Suppressor macrophage treated with lipopolysaccharide for 4 hours (primary cell): ENCODE measurements around the gene VRK2.
"Not testable (repeated sequence)": the region's sequence is repeated elsewhere in the genome, so short reads cannot be mapped to it uniquely, and the experiment has no call there.

Experiments
- DNase-seq: peaks from one replicate; pipeline ENCODE4 v3.0.0-alpha.2; 2020

Gene VRK2

DNA sequence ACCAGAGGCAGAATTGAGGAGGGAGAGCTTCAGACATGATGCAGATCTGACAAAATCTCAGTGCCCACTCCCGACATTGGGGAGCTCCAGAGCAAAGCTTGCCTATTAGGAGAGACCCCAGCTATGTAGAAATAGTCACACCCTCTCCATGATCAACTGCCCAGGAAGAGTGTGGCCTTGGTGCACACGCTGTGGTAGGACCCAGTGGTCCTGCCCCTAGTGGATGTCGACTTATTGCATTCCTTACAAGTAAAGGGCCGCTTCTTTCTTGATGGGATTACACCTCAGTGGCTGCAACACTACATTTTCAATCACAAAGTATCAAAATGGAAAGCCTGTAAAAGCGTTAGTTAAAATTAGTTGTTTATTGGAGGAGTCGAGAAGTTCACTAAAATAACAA, 64.2 kb downstream of the VRK2 start:
- no peak for DNase-seq

DNA sequence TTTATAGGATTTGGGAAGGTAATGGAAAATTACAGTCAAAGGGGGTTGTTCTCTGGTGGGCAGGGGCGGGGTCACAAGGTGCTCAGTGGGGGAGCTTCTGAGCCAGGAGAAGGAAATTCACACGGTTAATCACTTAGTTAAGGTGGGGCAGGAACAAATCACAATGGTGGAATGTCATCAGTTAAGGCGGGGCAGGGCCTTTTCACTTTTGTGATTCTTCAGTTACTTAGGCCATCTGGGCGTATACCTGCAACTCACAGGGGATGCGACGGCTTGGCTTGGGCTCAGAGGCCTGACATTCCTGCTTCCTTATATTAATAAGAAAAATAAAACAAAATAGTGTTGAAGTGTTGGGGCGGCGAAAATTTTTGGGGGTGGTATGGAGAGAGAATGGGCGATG, 67.0 kb downstream of the VRK2 start:
- not testable (repeated sequence) for DNase-seq

DNA sequence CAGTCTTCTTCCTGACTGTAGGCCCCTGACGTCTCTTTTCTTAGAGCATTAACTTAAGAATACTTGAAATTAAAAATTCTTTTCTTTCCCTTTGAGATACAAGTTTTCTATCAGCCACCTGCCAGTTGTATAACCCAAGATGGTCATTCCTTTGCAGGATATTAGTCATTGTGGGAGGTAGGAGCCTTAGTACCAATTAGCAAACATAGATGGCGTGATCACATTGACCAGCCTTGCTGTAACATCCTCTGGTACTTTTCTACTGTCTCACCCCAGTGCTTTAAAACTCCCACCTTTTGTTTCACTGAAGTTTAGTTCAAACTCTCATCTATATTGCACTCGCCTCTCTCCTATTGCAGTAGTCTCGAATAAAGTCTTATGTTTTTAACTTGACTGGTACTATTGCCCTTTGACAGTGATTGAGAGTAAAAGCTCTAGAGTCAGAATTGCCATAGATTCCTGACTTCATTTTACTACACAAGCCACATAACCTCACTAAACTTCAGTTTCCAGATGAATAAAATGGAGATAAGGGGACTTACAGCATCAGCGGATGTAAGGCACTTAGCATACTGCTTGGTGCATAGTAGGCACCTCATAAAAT, 74.1 kb downstream of the VRK2 start:
- DNase-seq, result no peak

DNA sequence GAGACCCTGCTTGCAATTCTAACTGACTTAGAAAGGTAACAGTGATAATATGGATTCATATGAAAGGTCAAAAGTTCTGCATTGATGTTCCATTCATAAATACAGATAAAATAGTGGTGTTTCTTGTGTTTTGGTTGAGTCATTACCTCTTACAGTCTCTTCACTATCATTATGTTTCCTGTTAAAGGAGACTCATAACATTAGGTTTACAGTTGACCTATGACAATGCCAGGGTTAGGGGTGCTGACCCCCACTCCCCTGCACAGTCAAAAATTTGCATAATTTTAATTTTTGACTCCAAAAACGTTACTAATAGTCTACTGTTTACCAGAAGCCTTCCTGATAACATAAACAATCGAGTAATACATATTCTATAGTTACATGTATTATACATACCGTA, 75.4 kb downstream of the VRK2 start:
- no peak for DNase-seq

DNA sequence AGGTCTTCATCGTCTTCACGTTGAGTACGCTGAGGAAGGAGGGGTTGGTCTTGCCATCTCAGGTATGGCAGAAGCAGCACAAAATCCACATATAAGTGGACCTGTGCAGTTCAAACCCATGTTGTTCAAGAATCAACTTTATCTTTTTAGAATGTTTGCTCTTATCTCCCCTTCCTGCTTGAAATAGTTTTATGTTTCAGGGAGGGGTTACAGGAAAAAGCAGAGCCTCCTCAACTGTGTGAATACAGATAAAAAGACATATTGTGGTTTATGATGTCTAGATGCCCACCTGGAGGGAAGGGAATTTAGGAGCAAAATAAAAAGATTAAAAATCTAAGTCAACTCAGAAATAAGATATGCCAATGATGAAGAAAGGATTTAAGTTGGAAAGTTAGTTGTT, 75.9 kb downstream of the VRK2 start:
- DNase-seq, result no peak

DNA sequence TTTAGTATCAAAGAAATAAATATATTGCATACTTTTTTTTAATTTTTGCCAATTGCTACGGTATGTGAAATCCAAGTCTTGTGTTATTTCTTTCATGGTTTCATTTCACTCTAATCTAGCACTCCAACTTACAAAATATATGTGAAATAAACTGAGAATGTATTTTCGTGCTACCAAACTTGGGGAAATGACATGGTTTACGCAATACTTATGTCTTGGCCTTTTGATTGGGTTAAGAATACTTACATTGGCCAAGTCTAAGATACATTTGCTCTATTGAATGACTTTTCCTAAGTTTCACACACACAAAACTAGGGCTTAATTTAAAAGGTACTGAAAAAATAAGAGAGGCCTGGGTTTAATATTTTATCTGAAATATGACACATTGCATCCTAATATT, 80.5 kb downstream of the VRK2 start:
- DNase-seq, result peak; percentile 30

DNA sequence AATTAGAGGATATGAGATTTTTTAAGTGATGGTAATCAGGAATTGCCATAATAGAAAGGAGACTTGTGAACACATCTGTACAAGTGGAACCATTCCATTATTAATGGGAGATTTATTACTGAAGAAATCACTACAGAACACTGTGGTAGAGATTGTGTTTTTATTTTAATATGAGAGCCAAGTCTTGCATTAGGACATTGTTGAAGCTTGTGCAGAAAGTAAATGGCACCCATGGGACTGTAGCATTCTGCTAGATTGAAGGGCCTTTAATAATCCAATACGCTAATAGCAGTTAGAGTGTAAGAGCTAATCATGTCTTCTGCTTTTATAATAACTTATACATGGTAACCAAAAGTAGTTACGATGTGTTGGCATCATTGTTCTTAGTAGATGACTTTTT, 83.6 kb downstream of the VRK2 start:
- no peak for DNase-seq

DNA sequence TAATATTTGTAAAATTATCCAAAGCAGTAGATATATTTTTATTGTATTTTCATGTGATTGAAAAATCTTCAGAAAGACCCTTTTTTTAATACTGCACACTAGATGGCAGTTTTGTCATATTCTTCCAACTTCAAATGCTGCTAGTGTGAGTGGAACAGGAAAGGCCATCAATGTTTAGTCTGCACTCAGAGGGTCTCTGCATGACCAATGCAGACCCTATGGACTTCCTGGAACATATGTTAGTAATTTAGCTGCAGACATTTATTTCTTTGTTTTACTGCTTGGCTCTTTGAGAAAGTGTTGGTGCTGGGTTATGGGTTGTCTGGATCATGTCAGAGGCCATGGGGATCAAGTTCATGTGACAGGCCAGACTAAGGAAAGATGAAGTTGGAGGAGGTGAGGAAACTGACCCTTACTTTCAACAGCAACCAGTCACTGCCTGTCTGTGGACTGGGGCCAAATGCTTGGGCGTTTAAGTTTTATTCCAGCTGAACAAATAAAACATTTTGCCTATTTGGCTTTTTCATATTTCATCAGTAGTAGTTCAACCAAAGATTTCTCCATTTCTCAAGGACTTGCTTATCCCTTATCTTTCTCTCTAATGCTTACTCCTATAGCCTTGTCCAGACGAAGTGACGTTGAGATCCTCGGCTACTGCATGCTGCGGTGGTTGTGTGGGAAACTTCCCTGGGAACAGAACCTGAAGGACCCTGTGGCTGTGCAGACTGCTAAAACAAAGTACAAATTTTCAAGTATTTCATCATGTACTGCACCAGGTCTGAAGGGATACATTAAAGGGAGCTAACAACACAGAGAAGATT, 84.8 kb downstream of the VRK2 start:
- no peak for DNase-seq

DNA sequence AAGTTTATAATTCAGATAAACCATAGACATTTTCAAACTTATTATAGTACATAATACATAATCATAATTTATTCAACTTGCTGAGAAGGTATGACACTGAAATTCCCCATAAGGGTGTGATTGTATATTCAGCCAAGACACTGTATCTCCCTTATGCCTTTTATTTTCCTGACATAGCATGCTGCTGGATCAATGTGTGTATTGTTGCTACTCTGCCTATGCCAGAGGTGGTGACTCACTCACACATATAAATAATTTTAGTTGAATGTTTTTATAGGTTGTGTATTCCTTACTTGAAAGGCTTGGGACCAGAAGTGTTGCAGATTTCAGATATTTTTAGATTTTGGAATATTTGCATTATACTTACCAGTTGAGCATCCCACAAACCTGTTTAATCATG, 86.8 kb downstream of the VRK2 start:
- DNase-seq, result no peak

DNA sequence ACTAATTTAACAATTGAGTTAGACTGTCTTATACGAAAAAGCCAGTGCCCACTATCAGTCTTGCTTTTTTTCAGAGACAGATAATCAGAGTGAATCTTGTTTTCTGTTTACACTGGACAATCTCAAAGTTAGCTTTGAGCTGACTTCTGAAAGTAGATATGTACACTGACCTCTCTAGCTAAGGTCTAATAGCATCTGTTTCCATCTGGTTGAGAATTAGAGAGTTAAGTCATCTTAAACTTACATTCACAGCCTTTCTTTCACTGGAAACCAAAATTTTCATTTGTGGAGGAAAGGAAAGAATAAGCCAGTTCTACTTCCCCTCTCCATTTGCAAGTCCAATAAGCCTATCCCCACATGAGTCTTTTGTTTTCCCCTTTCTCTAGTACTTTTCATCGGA, 89.3 kb downstream of the VRK2 start:
- no peak for DNase-seq

DNA sequence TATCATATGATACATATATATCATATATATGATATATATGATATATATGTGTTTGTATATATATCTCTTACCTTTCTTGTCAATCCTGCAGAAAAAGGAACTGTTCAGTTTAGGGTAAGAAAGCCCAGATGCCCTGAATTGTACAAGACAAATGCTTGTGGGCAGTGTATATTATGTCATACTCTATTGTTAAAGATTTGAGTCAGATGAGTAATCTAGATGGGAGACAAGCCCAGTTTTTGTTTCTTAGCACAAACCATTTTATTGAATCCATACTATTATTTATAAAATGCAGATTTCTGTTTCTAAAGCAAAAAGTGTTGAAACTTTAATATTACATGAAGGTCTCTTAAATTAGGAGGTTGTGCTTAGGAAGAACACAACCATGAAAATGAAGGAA, 90.6 kb downstream of the VRK2 start:
- DNase-seq, result peak; percentile 65

DNA sequence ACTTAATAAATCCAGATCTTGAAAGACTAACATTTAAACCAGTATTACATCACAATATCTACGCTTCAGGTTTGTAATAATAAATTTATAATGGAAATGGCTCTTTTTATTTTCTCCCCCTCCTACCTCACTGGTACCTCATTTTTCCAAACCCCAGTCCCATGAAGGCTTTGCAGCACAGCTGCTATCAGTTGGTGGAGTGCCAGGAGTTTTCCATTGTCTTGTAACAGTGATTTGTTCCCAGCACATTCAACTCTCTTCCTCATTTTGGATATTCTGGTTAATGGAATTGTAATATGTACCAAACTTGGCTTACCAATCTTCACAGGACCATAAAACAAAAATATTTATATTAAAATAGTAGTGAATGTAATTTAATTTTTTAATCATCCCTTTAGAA, 91.2 kb downstream of the VRK2 start:
- no peak for DNase-seq

DNA sequence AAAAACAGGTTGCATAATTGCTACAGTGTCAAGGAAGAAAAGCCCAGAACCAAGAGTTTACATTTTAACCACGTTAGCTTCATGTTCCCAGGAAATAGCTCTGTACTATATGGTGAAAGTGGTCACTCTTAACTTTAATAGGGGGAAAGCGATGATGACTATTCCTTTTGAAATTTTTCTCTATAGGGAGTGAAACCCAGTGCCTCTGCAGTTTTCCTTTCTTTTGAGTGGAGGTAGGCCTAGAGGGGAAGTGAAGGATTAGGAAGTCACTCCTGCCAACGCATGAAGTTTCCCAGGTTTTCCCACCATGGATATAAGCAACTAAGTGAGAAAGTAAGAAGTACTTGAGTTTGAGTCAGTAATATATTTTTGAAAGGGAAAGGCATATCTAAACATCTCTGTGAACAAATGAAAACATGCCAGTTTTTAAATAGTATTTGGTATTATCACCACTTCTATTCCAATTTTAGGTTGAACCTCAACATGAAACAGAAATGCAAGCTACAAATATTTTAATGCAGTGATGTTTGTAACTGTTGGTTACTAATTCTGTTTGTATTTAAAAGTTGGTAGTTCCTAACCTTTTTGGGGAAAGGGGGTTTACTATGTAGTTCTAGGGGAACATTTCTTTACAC, 91.9 kb downstream of the VRK2 start:
- no peak for DNase-seq

DNA sequence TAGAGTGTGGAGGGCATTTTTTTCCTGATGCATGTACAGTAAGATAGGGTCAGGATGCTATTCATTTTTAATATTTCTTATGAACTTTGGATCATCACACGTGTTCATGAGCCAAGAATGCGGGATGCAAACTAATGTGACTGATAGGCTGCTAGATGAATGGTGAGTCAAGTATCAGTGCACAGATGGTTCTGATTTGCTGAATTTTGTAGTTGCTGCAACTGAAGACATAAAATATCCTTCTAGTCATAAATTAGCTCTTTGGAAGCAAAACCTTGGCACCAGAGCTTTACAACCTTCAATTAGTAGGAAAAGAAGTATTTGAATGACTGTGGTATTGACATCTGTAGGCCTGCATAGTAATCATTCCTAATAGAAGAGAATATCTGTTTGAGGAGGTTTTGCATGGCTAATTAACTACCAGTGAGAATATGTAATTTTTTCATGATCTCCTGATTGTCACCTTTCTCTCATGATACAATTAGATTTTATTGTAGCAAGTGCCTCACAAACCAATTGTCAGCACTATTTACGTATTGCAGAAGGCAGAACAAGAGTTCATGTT, 94.0 kb downstream of the VRK2 start:
- DNase-seq, result no peak

DNA sequence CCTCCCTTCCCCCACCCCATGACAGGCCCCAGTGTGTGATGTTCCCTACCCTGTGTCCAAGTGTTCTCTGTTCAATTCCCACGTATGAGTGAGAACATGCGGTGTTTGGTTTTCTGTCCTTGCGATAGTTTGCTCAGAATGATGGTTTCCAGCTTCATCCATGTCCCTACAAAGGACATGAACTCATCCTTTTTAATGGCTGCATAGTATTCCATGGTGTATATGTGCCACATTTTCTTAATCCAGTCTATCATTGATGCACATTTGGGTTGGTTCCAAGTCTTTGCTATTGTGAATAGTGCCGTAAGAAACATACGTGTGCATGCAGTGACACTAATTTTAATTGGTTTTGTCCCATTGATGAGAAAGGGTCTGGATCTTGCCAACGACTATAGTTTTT, 99.2 kb downstream of the VRK2 start:
- DNase-seq, result not testable (repeated sequence)

DNA sequence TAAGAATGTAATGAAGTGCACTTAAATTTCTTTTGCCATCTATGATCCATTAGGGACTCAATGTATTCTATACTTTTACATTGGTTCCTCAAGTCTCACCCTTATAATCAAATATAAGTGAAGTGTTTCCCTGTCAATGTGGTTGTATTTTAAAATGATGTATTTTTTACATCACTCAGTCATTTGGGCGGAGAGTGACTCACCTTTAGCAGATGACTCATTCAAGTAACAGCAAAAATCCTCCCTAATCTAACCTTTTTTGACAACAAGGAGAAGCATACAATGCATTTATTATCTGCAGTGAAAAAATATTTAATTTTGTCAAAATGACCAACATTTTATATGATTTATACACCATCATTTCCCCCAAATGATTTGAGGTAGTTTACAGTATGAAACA, 100.1 kb downstream of the VRK2 start:
- peak; percentile 20 for DNase-seq

DNA sequence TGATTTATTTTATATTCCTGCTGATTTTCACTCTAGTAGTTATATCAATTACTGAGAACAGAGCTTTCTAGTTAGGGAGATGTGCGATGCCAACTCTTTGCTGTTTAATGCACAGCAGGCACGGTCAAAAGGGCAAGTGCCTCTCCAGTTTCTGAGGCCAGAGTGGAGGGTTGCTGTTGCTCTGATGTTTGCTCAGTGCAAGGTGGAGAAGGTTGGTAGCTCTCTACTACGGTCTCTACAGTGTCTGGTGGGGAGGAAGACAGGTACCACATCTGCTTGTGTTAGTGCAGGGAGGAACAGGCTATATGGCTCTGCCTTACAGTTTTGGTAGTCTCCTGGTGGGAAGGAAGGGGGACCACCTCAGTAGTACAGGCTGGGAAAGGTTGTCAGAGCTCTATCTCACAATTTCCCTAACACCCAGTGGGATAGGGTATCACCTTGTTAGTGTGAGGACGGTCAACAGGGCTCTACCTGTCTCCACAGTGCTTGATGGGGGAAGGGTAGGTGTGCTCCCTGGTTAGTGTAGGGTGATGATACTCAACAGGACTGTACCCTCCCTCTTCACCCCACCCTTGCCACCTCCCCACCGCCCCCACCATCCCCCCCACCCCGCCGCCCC, 108.7 kb downstream of the VRK2 start:
- no peak for DNase-seq

DNA sequence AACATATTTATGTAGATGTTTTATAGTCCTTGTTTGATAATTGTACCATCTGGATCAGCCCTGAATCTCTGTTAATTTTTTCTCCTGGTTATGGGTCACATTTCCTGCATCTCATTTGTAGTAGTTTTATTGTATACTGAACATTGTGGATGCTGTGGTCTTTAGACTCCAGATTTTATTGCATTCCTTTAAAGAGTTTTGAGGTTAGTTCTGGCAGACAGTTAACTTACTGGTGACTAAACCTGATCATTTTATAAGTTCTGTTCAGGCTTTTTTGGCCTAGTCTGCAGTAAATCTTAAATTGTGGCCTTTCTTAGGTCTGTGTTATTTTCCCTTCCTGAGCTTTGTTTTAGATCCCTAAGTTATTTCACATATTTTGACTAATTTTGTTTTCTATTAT, 110.2 kb downstream of the VRK2 start:
- no peak for DNase-seq

DNA sequence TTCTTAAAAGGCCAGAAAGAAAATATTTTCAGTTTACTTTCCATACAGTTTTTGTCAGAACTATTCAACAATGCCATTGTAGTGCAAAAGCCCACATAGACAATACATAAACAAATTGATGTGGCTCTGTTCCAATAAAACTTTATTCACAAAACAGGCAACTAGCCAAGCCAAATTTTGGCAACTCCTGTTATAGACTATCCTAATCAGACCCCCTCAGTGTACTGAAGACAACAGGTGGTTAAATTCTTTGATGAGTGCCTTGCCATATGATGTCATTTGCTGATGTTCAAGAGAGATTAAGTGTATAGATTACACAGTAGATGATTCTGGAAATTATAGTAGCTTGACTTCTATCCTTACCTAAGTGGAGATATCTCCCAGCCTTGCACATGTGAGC, 111.1 kb downstream of the VRK2 start:
- DNase-seq, result no peak

DNA sequence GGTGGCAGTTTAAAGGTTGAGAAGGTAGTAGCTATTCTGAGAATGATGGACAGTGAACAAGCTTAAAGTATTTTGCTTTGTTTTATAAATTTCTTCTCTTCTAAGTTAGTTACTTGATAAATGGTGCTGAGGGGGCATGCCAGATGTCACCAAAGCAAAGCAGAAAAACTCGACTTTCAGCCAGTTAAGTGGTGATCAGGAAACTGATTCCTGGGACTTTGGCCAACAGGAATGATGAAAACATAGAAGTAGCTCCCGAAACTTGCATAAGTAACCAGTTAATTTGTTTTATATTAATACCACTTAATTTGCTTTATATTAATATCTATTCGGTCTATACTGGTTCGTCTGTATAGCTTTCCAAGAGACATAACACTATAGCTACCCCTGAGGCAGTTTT, 111.9 kb downstream of the VRK2 start:
- DNase-seq, result no peak

DNA sequence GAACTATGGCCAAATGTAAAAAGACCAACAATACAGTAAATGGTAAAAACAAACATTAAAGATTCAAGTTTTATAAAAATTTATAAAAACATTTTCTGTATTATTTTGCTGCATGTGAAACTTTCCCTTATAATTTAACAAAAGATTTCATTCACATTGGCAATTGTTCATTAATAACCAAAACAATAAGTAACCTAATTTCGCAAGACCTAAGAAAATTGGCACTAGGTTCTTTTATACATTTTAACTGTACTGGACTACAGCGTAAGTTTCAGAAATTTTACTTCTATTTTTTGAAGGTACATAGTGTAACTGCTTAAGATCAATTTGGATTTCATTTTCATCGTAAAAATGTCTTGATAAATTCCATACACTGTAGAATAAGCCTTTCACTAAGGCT, 117.3 kb downstream of the VRK2 start:
- no peak for DNase-seq

DNA sequence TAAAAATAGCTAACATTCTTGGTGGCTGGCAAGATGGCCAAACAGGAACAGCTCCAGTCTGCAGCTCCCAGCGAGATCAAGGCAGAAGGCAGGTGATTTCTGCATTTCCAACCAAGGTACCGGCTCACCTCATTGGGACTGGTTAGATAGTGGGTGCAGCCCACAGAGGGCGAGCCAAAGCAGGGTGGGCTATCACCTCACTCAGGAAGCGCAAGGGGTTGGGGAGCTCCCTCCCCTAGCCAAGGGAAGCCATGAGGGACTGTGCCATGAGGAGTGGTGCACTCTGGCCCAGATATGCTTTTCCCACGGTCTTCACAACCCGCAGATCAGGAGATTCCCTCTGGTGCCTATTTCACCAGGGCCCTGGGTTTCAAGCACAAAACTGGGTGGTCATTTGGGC, 121.5 kb downstream of the VRK2 start:
- DNase-seq, result not testable (repeated sequence)

DNA sequence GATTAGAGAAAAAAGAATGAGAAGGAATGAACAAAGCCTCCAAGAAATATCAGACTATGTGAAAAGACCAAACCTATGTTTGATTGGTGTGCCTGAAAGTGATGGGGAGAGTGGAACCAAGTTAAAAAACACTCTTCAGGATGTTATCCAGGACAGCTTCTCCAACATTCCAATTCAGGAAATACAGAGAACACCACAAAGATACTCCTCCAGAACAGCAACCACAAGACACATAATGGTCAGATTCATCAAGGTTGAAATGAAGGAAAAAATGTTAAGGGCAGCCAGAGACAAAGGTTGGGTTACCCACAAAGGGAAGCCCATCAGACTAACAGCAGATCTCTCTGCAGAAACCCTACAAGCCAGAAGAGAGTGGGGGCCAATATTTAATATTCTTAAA, 123.2 kb downstream of the VRK2 start:
- DNase-seq, result not testable (repeated sequence)
